H9 (cell line): ENCODE data around the gene TGFA. TPM values are rescaled to one million over a fixed set of nuclear protein-coding genes. Genes with fewer than 3 reads are reported as not detected.

Source experiments
- DNase-seq: peaks from one replicate; pipeline ENCODE4 v3.0.0-alpha.2; 2017
- H2AFZ ChIP-seq: one replicate; pipeline ENCODE4 v1.6.1; 2013; ENCODE audit warnings: mild to moderate bottlenecking, low read length, control low read depth, moderate library complexity
- H2AK5ac ChIP-seq: 2 replicates; pipeline ENCODE4 v1.6.1; 2013; ENCODE audit warnings: low read length, control low read depth, mixed read lengths; ENCODE audit not compliant: insufficient read length
- H2BK120ac ChIP-seq: one replicate; pipeline ENCODE4 v1.6.1; 2013; ENCODE audit warnings: low read depth, mild to moderate bottlenecking, low read length, control low read depth, inconsistent platforms; ENCODE audit not compliant: poor library complexity, severe bottlenecking
- H2BK12ac ChIP-seq: 2 replicates; pipeline ENCODE4 v1.6.1; 2013; ENCODE audit warnings: low read length, control low read depth, mixed read lengths, low read depth; ENCODE audit not compliant: insufficient read length
- H2BK15ac ChIP-seq: 2 replicates; pipeline ENCODE4 v1.6.1; 2013; ENCODE audit warnings: low read depth, low read length, control low read depth
- H2BK20ac ChIP-seq: one replicate; pipeline ENCODE4 v1.6.1; 2013; ENCODE audit warnings: low read depth, mild to moderate bottlenecking, low read length, control low read depth, inconsistent platforms; ENCODE audit not compliant: poor library complexity, severe bottlenecking
- H2BK5ac ChIP-seq: 2 replicates; pipeline ENCODE4 v1.6.1; 2013; ENCODE audit warnings: low read length, control low read depth, mixed read lengths; ENCODE audit not compliant: insufficient read length
- H3K14ac ChIP-seq: 2 replicates; pipeline ENCODE4 v1.6.1; 2013; ENCODE audit warnings: low read length, control low read depth; ENCODE audit not compliant: insufficient read depth
- H3K18ac ChIP-seq: 2 replicates; pipeline ENCODE4 v1.6.1; 2013; ENCODE audit warnings: low read depth, mild to moderate bottlenecking, mixed read lengths, low read length, control low read depth; ENCODE audit not compliant: insufficient read length
- H3K23ac ChIP-seq: 2 replicates; pipeline ENCODE4 v1.6.1; 2013; ENCODE audit warnings: low read length, control low read depth, mixed read lengths, low read depth; ENCODE audit not compliant: insufficient read length
- H3K23me2 ChIP-seq: 2 replicates; pipeline ENCODE4 v1.6.1; 2013; ENCODE audit warnings: low read depth, mild to moderate bottlenecking, mixed read lengths, low read length, control low read depth; ENCODE audit not compliant: insufficient read length, poor library complexity, severe bottlenecking
- H3K27ac ChIP-seq: 2 replicates; pipeline ENCODE4 v1.5.1; 2013; ENCODE audit warnings: low read length, control low read depth, mixed read lengths, low read depth; ENCODE audit not compliant: insufficient read length
- H3K27me3 ChIP-seq: 2 replicates; pipeline ENCODE4 v1.6.1; 2013; ENCODE audit warnings: low read length, control low read depth, inconsistent platforms; ENCODE audit not compliant: insufficient read depth
- H3K4ac ChIP-seq: 2 replicates; pipeline ENCODE4 v1.6.1; 2013; ENCODE audit warnings: low read depth, mild to moderate bottlenecking, control low read depth, inconsistent platforms, low read length, moderate library complexity
- H3K4me1 ChIP-seq: 2 replicates; pipeline ENCODE4 v1.6.1; 2013; ENCODE audit warnings: low read length, control low read depth, inconsistent platforms; ENCODE audit not compliant: insufficient read depth
- H3K4me2 ChIP-seq: 2 replicates; pipeline ENCODE4 v1.6.1; 2013; ENCODE audit warnings: low read length, control low read depth, mixed read lengths; ENCODE audit not compliant: insufficient read length, insufficient read depth
- H3K56ac ChIP-seq: 2 replicates; pipeline ENCODE4 v1.6.1; 2013; ENCODE audit warnings: low read depth, mild to moderate bottlenecking, mixed read lengths, low read length, control low read depth; ENCODE audit not compliant: insufficient read length
- H3K79me1 ChIP-seq: 2 replicates; pipeline ENCODE4 v1.6.1; 2013; ENCODE audit warnings: low read depth, mild to moderate bottlenecking, moderate library complexity, low read length, control low read depth, inconsistent platforms; ENCODE audit not compliant: insufficient read depth, poor library complexity, severe bottlenecking
- H3K79me2 ChIP-seq: 2 replicates; pipeline ENCODE4 v1.6.1; 2013; ENCODE audit warnings: low read length, control low read depth, inconsistent platforms; ENCODE audit not compliant: insufficient read depth
- H3K9ac ChIP-seq: 2 replicates; pipeline ENCODE4 v1.6.1; 2013; ENCODE audit warnings: low read length, control low read depth, mixed read lengths; ENCODE audit not compliant: insufficient read length; ENCODE audit errors: extremely low read depth
- H3K9me3 ChIP-seq: one replicate; pipeline ENCODE4 v1.6.1; 2013; ENCODE audit warnings: low read depth, low read length, inconsistent platforms; ENCODE audit not compliant: control insufficient read depth
- H3T11ph ChIP-seq: one replicate; pipeline ENCODE4 v1.6.1; 2013; ENCODE audit warnings: mild to moderate bottlenecking, low read length, control low read depth, inconsistent platforms
- H4K20me1 ChIP-seq: one replicate; pipeline ENCODE4 v1.6.1; 2013; ENCODE audit not compliant: control insufficient read depth, insufficient read length, insufficient read depth
- H4K5ac ChIP-seq: 2 replicates; pipeline ENCODE4 v1.6.1; 2013; ENCODE audit warnings: low read depth, mild to moderate bottlenecking, mixed read lengths, low read length, control low read depth; ENCODE audit not compliant: insufficient read length
- H4K8ac ChIP-seq: replicated peaks from 2 replicates; pipeline ENCODE4 v1.6.1; 2013; ENCODE audit warnings: low read length, control low read depth, mixed read lengths, low read depth; ENCODE audit not compliant: insufficient read length
- H4K91ac ChIP-seq: 2 replicates; pipeline ENCODE4 v1.6.1; 2013; ENCODE audit warnings: low read depth, mild to moderate bottlenecking, moderate library complexity, mixed read lengths, low read length, control low read depth; ENCODE audit not compliant: insufficient read length
- H3K27ac Mint-ChIP-seq, 3 experiments: 2 replicates in 2 of 3; 3 replicates in 1 of 3; pipeline ENCODE4 v1.8.0; 2020 to 2021; ENCODE audit warnings: mixed read lengths in 3 of 3, mild to moderate bottlenecking in 1 of 3, moderate library complexity in 1 of 3
- H3K27me3 Mint-ChIP-seq: 2 replicates; pipeline ENCODE4 v1.8.0; 2021; ENCODE audit warnings: low read depth, mild to moderate bottlenecking, moderate library complexity, mixed read lengths
- H3K36me3 Mint-ChIP-seq, 3 experiments: 2 replicates in 2 of 3; 3 replicates in 1 of 3; pipeline ENCODE4 v1.8.0; 2020 to 2021; ENCODE audit warnings: low read depth in 3 of 3, mixed read lengths in 3 of 3; ENCODE audit not compliant: insufficient read depth in 1 of 3
- H3K4me1 Mint-ChIP-seq, 2 experiments: 2 replicates each; pipeline ENCODE4 v1.8.0; 2020; ENCODE audit warnings: mixed read lengths in 2 of 2
- H3K4me3 Mint-ChIP-seq, 2 experiments: 2 replicates in 1 of 2; 3 replicates in 1 of 2; pipeline ENCODE4 v1.8.0; 2020 to 2021; ENCODE audit warnings: mild to moderate bottlenecking in 2 of 2, mixed read lengths in 2 of 2, moderate library complexity in 1 of 2
- H3K9me3 Mint-ChIP-seq, 2 experiments: 2 replicates in 1 of 2; 3 replicates in 1 of 2; pipeline ENCODE4 v1.8.0; 2020; ENCODE audit warnings: mild to moderate bottlenecking in 2 of 2, mixed read lengths in 2 of 2, moderate library complexity in 1 of 2
- WGBS: extraction: QIAGEN DNeasy Blood & Tissue Kit; methylation state at CpG from one replicate; pipeline ENCODE4 v1.1.7; 2013; ENCODE audit warnings: missing lambda C conversion rate, low lambda C conversion rate, mixed read lengths; ENCODE audit not compliant: insufficient read length; ENCODE audit errors: extremely low coverage; 5-methylcytosine and 5-hydroxymethylcytosine counted together
- total RNA-seq: library from RNA; stranded (reverse); gene quantifications from 2 replicates; pipeline ENCODE4 v1.2.1, GENCODE V29; 2021
- TF ChIP-seq, protein P1 (sequence below): fragments of 200-600 bp; sonication (generic); conservative IDR thresholded peaks from 3 replicates; pipeline ENCODE4 v1.8.0; 2021; ENCODE audit warnings: antibody characterized with exemption, mild to moderate bottlenecking

TGFA gene
- total RNA-seq, 1 experiment from 2014 or later: 3.3 TPM

DNA sequence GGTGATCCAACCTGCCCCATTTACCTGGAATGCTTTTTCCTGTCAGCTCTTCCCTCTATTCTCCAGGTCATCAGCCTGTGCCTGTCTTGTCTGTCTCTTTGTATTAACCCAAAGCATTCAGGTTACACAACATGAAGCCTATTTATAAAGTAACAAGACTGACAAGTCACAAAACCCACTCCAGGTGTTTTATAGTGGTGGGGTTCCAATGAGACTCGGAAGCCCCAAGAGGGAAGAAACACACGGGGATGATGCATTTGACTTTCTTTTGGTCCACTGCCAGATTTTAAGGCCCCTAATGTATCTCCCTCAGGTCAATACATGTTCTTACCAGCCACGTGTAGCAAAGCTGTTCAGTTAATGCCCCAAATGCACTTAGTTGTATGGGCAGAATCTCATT, 27.5 kb downstream of the TGFA start:
- H3K9ac ChIP-seq: no peak overlapping the region
- H3K4ac ChIP-seq: no peak overlapping the region
- no peaks in the 10 kb centered on the region for H3K9me3 ChIP-seq
- Mint-ChIP-seq H3K9me3 (no peaks in the 10 kb centered on the region), H3K27me3 (peaks cover 1% of the 10 kb centered on the region; the same call in 1 of the 2 replicates), H3K36me3 (no peaks in the 10 kb centered on the region), H3K4me1 (peaks cover 14 to 15% of the 10 kb centered on the region in 2 experiments), H3K4me3 (no peak overlapping the region), H3K27ac (no peak overlapping the region)
- H2BK5ac ChIP-seq: no peak overlapping the region
- no peaks in the 10 kb centered on the region for H3K79me2 ChIP-seq
- H3K23me2 ChIP-seq: no peaks in the 10 kb centered on the region
- no peak overlapping the region for H2BK120ac ChIP-seq
- peaks cover 4% of the 10 kb centered on the region; the same call in 1 of the 2 replicates for H3K4me1 ChIP-seq
- DNase-seq: no peak
- H2AK5ac ChIP-seq: no peak overlapping the region
- H3K27ac ChIP-seq: no peak overlapping the region
- H3K79me1 ChIP-seq: no peaks in the 10 kb centered on the region
- H4K5ac ChIP-seq: no peak overlapping the region
- H3K14ac ChIP-seq: no peak overlapping the region
- H2BK12ac ChIP-seq: no peak overlapping the region
- no CpG with 5 or more reads among the region's 3 CpGs for WGBS
- H3K56ac ChIP-seq: no peak overlapping the region
- H4K8ac ChIP-seq: no peak overlapping the region
- H2BK20ac ChIP-seq: no peak overlapping the region
- H4K91ac ChIP-seq: no peak overlapping the region
- TF ChIP-seq, protein P1, sequence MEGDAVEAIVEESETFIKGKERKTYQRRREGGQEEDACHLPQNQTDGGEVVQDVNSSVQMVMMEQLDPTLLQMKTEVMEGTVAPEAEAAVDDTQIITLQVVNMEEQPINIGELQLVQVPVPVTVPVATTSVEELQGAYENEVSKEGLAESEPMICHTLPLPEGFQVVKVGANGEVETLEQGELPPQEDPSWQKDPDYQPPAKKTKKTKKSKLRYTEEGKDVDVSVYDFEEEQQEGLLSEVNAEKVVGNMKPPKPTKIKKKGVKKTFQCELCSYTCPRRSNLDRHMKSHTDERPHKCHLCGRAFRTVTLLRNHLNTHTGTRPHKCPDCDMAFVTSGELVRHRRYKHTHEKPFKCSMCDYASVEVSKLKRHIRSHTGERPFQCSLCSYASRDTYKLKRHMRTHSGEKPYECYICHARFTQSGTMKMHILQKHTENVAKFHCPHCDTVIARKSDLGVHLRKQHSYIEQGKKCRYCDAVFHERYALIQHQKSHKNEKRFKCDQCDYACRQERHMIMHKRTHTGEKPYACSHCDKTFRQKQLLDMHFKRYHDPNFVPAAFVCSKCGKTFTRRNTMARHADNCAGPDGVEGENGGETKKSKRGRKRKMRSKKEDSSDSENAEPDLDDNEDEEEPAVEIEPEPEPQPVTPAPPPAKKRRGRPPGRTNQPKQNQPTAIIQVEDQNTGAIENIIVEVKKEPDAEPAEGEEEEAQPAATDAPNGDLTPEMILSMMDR: no peak
- no peak overlapping the region for H3K23ac ChIP-seq
- H4K20me1 ChIP-seq: no peaks in the 10 kb centered on the region
- H2BK15ac ChIP-seq: no peak overlapping the region
- H3K4me2 ChIP-seq: no peak overlapping the region
- no peak overlapping the region for H3K18ac ChIP-seq
- no peaks in the 10 kb centered on the region for H3K27me3 ChIP-seq
- no peak overlapping the region for H3T11ph ChIP-seq
- no peak overlapping the region for H2AFZ ChIP-seq
